ENCODE results near the gene UIMC1. TPM values are rescaled to one million over a fixed set of nuclear protein-coding genes. Genes with fewer than 3 reads are reported as not detected.

The UIMC1 gene
- total RNA-seq, 1 experiment from 2014 or later = 52.8 TPM

DNA sequence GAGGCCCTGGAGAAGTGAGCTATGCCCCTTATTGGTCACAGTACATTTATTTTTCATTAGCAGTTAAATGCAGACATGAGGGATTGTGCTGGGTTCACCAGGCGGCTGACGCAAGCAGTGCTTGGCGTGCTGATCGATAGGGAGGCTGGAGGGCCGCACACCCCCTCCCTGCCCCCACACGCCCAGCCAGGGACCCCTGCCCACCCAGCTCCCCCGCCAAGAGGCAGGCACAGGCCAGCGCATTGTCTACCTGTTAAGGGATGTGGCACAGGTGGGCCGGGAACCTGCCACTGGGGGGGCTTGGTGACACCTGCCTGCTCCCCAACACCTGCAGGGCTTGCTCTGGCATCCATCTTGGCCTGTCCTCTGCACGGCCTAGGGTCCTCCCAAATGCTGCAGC, 146.7 kb downstream of the UIMC1 start:
- ChIA-PET CTCF (no interaction called here), POLR2A (no interaction called here)
- Histone ChIP-seq H3K4me3 (ENCODE audit: low read depth, low read length) (no peak overlapping the region), H3K4me1 (no peaks in the 10 kb centered on the region), H3K27me3 (replicated peaks; ENCODE audit: control insufficient read depth, insufficient read depth, low read length) (no peaks in the 10 kb centered on the region; the same call in 1 of the 2 replicates), H3K36me3 (ENCODE audit: control insufficient read depth, insufficient read depth, low read length) (no peaks in the 10 kb centered on the region), H3K9me3 (no peaks in the 10 kb centered on the region)
- no peaks in the 10 kb centered on the region for H3K9me3 Mint-ChIP-seq (ENCODE audit: unreplicated experiment)
- no peaks in the 10 kb centered on the region for H3K36me3 Mint-ChIP-seq (ENCODE audit: insufficient read depth, unreplicated experiment)
- H3K4me1 Mint-ChIP-seq (ENCODE audit: low read depth, unreplicated experiment) = no peaks in the 10 kb centered on the region
- DNase-seq = no peak
- TF ChIP-seq CTCF (IDR thresholded peaks at IDR 0.05; ENCODE audit: insufficient read depth in 1 of 2, low read depth in 1 of 2, low read length in 1 of 2, severe bottlenecking in 1 of 2, unreplicated experiment in 1 of 2) = no peak
- BruUV-seq (replicated peaks) = no TSS peak
- H3K27ac Mint-ChIP-seq (ENCODE audit: unreplicated experiment) = no peak overlapping the region
- no peak overlapping the region for H3K4me3 Mint-ChIP-seq (ENCODE audit: unreplicated experiment)
- intact Hi-C loops (cut with micrococcal nuclease; ENCODE audit: unreplicated experiment) = no loop called here
- peaks cover 15% of the 10 kb centered on the region for H3K27me3 Mint-ChIP-seq (ENCODE audit: insufficient read depth, unreplicated experiment)

GRCh38 chr5:176857894-176858273, 148.7 kb downstream of the UIMC1 start:
- Mint-ChIP-seq H3K36me3 (ENCODE audit: insufficient read depth, unreplicated experiment) (no peaks in the 10 kb centered on the region), H3K27ac (ENCODE audit: unreplicated experiment) (no peak overlapping the region), H3K9me3 (ENCODE audit: unreplicated experiment) (no peaks in the 10 kb centered on the region), H3K27me3 (ENCODE audit: insufficient read depth, unreplicated experiment) (peaks cover 15% of the 10 kb centered on the region), H3K4me1 (ENCODE audit: low read depth, unreplicated experiment) (no peaks in the 10 kb centered on the region), H3K4me3 (ENCODE audit: unreplicated experiment) (no peak overlapping the region)
- no peaks in the 10 kb centered on the region for H3K27me3 ChIP-seq (replicated peaks; ENCODE audit: control insufficient read depth, insufficient read depth, low read length)
- no TSS peak for BruUV-seq (replicated peaks)
- no peaks in the 10 kb centered on the region for H3K4me1 ChIP-seq
- CTCF ChIA-PET = no interaction called here
- POLR2A ChIA-PET = no interaction called here
- no peaks in the 10 kb centered on the region for H3K36me3 ChIP-seq (ENCODE audit: control insufficient read depth, insufficient read depth, low read length)
- H3K4me3 ChIP-seq (ENCODE audit: low read depth, low read length) = no peak overlapping the region
- no peaks in the 10 kb centered on the region for H3K9me3 ChIP-seq
- DNase-seq = no peak
- intact Hi-C loops (cut with micrococcal nuclease; ENCODE audit: unreplicated experiment) = no loop called here
- TF ChIP-seq CTCF (IDR thresholded peaks at IDR 0.05; ENCODE audit: insufficient read depth in 1 of 2, low read depth in 1 of 2, low read length in 1 of 2, severe bottlenecking in 1 of 2, unreplicated experiment in 1 of 2) = no peak

- H3K36me3 ChIP-seq (ENCODE audit: control insufficient read depth, insufficient read depth, low read length) = no peaks in the 10 kb centered on the region
- Mint-ChIP-seq H3K27ac (ENCODE audit: unreplicated experiment) (no peak overlapping the region), H3K4me3 (ENCODE audit: unreplicated experiment) (no peak overlapping the region), H3K4me1 (ENCODE audit: low read depth, unreplicated experiment) (no peaks in the 10 kb centered on the region), H3K9me3 (ENCODE audit: unreplicated experiment) (no peaks in the 10 kb centered on the region), H3K36me3 (ENCODE audit: insufficient read depth, unreplicated experiment) (no peaks in the 10 kb centered on the region), H3K27me3 (ENCODE audit: insufficient read depth, unreplicated experiment) (peaks cover 15% of the 10 kb centered on the region)
- ChIA-PET CTCF (no interaction called here), POLR2A (no interaction called here)
- H3K4me1 ChIP-seq = no peaks in the 10 kb centered on the region
- no peak for TF ChIP-seq CTCF (IDR thresholded peaks at IDR 0.05; ENCODE audit: insufficient read depth in 1 of 2, low read depth in 1 of 2, low read length in 1 of 2, severe bottlenecking in 1 of 2, unreplicated experiment in 1 of 2)
- BruUV-seq (replicated peaks) = no TSS peak
- no peaks in the 10 kb centered on the region for H3K27me3 ChIP-seq (replicated peaks; ENCODE audit: control insufficient read depth, insufficient read depth, low read length)
- H3K4me3 ChIP-seq (ENCODE audit: low read depth, low read length) = no peak overlapping the region
- intact Hi-C loops (cut with micrococcal nuclease; ENCODE audit: unreplicated experiment) = no loop called here
- no peak for DNase-seq
- no peaks in the 10 kb centered on the region for H3K9me3 ChIP-seq
Measured at GRCh38 chr5:176857216-176857893, 149.2 kb downstream of the UIMC1 start.

Measured in Caco-2 (cell line).